Ovary (tissue), 3 donors: ENCODE data around the gene FUT9.

Source experiments
- CTCF ChIP-seq, 3 donors: fragments of 450-650 bp in 2 of 3; fragments of 200-600 bp in 1 of 3; IDR thresholded peaks; one replicate each; pipeline versions ENCODE4 v1.5.1 to v1.8.0; 2016 to 2022; ENCODE audit warnings: antibody characterized with exemption in 3 of 3, mild to moderate bottlenecking in 1 of 3
- EP300 ChIP-seq: sonication (generic); formaldehyde crosslinking; IDR thresholded peaks from one replicate; pipeline ENCODE4 v1.6.1; 2017; ENCODE audit warnings: antibody characterized with exemption
- POLR2A ChIP-seq: fragments of 450-650 bp; IDR thresholded peaks from one replicate; pipeline ENCODE4 v1.6.1; 2017; ENCODE audit warnings: antibody characterized with exemption, mild to moderate bottlenecking, moderate library complexity
- donor health status: DM: no; HTN: no; CAD: no.

GRCh38 chr6:96236471-96236870 lies 220.7 kb downstream of the FUT9 start:
- TF ChIP-seq POLR2A, result no peak
- no peak for TF ChIP-seq CTCF (IDR thresholded peaks at IDR 0.05)
- no peak for TF ChIP-seq EP300
